HG03521 (cell line): ENCODE data around the gene LMAN2.

Source experiments
- ATAC-seq: cut with Tn5 transposase; IDR thresholded peaks from one replicate; pipeline ENCODE4 v1.9.1; 2021; ENCODE audit warnings: mild to moderate bottlenecking, moderate library complexity; ENCODE audit not compliant: unreplicated experiment

LMAN2 gene, protein sequence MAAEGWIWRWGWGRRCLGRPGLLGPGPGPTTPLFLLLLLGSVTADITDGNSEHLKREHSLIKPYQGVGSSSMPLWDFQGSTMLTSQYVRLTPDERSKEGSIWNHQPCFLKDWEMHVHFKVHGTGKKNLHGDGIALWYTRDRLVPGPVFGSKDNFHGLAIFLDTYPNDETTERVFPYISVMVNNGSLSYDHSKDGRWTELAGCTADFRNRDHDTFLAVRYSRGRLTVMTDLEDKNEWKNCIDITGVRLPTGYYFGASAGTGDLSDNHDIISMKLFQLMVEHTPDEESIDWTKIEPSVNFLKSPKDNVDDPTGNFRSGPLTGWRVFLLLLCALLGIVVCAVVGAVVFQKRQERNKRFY

GRCh38 chr5:177351392-177352329 lies at the start of gene LMAN2:
Gene LMAN2 (minus strand): TSS chr5:177351668. CDS start chr5:177351647, 21 bp downstream.
- ATAC-seq: peak; percentile 96

GRCh38 chr5:177399997-177400868 lies 48.8 kb upstream of the LMAN2 start, which contains the start of gene PFN3:
Gene PFN3 (minus strand): TSS chr5:177400661. CDS start chr5:177400576, 85 bp downstream.
- no peak for ATAC-seq

GRCh38 chr5:177397875-177398390 lies 46.5 kb upstream of the LMAN2 start:
- ATAC-seq: no peak

DNA sequence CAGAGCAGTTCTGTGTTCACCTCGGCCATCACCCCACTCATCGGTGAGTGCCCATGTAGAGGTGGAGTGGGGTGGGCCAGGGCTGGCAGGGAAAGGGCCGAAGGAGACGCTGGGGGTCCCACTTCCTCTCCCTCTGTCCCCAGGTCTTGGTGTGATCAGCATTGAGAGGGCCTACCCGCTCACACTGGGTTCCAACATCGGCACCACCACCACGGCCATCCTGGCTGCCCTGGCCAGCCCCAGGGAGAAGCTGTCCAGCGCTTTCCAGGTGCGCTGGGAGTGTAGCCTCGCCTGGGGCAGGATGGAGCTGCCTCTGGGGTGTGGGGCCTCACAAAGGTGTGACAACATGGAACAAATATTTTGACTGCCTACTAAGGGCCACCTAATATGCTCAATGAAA lies 45.3 kb upstream of the LMAN2 start:
- no peak for ATAC-seq

- ATAC-seq: no peak
Measured at GRCh38 chr5:177396078-177396477, 44.6 kb upstream of the LMAN2 start.

- ATAC-seq: no peak
Measured at GRCh38 chr5:177393990-177394389, 42.5 kb upstream of the LMAN2 start.

- no peak for ATAC-seq
Measured at GRCh38 chr5:177393206-177393765, 41.8 kb upstream of the LMAN2 start.

- ATAC-seq: no peak
Measured at GRCh38 chr5:177392765-177393164, 41.3 kb upstream of the LMAN2 start.

DNA sequence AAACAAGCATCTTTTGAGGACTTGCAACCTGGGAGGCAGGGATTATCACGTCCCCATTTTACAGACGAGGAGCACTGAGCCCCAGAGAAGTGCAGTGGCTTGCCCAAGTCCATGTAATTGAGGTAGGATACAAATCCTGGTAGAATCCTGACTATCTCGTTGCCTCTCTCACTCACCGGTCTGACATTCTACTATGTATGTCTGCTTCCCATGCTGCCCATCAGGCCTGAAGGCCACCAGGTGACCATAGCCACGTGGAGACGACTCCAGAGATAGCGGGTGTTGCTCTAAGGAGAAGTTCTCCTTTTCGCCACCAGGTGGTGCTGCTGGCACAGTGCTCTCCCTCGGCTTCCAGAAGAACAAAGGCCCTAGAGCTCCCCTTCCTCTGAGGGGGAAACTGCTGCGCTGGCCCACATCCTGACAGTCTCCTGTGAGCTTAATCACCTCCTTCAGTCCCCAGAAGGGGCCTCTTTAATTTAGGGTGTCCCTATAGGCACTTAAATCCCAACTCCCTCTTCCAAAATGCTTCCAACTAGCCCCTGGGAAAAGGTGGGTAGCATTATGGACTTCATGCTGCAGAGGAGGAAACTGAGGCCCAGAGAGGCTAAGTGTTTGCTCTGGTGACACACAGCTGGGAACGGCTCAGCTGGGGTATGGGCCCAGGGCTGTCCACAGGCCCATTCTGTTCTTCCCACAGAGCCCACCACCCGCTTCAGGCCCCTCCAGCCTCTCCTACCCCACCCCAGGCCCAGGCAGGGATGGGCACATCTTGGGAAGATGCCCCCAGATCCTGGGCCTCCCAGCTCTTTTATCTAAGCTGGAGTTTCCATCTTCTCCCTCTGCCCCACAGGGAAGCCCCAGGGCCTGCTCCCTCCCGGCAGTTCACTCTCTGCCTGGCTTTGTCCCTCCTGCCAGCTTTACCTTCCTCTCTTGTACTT lies 39.2 kb upstream of the LMAN2 start:
- ATAC-seq: peak; percentile 56

DNA sequence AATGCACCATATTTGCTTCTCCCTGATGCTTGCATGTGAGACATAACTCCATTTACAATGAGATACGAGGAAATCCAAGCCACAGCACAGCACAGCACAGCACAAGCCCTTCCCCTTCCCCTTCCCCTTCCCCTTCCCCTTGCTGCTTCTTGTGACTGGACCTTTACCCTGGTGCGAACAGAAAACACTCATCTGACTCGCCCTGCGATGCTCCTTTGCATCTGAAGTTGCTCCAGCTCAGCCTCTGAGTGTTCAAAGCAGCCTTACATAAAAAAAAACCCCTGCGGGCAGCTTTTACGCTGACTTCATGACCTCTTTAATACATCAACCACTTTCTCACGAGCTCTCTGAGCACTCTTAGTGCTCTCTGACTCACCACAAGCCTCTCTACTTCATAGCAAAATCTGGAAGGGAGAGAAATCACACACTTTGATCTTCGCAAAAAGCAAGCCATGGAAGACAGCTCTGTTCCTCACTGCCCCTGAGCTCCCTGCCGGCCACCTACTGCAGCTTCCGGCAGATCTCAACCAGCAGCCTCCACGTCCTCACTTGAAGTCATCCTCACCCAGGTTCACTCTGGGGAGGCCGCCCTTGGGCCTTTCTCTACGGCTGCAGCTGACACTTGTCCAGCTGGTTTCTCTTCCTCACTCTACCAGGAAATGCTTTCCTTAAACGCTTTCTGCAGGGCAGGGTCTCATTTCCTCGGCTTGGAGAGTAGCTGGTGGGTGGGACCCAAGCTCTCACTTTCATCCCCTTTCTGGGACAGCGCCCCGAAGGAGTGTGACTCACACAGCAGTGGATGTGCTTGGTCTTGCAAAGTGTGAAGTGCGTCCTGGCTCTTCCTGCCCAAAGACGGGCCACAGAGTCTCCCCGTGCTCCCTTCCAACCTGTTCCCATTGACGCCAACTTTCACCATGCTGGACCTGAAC lies 38.0 kb upstream of the LMAN2 start:
- ATAC-seq: no peak

GRCh38 chr5:177388521-177389052 lies 37.1 kb upstream of the LMAN2 start:
- ATAC-seq: no peak

GRCh38 chr5:177387405-177387804 lies 35.9 kb upstream of the LMAN2 start:
- no peak for ATAC-seq

GRCh38 chr5:177386542-177386941 lies 35.1 kb upstream of the LMAN2 start:
- ATAC-seq: no peak

DNA sequence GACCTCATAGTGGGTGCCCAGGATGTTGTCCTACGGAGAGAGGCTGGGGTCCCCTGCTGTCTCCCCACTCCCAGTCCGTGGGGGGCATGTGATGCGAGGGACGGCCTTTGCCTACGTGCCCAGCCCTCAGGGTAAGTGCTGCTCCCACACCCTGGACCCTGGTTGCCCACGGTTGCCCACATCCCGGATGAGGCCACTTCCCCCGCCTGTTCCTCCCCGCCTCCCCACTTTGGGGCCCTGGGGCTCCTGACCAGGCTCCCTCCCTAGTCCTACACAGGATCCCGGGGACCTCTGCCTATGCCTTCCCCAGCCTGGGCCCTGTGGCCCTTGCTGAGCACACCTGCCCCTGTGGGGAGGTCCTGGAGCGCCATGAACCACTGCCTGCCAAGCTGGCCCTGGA lies 34.3 kb upstream of the LMAN2 start:
- no peak for ATAC-seq

DNA sequence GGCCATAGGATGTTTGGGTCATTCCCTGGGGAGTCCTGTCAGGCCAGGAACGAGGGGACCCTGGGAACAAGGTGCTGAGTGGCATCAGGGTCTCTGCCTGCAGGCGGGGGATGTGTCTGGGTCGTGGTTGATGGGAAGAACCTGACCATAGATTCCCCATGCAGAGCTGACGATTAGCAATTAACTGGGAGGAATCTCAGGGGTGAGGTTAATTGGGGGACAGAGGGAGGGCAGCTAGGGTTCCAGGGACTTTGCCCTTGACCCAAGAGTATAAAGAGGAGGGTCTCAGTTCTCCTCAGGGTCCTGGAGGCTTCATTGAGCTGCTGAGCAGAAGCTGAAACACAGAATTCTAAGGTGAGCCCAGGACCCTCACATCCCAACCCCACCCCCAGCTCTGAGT lies 32.7 kb upstream of the LMAN2 start, which contains the start of gene SLC34A1:
Gene SLC34A1, plus strand, starts transcription at position 301 of the 400 bp plus-strand sequence. CDS start 1,308 bp downstream, outside the sequence.
- no peak for ATAC-seq

GRCh38 chr5:177383181-177383580 lies 31.7 kb upstream of the LMAN2 start:
- no peak for ATAC-seq

GRCh38 chr5:177382423-177383029 lies 31.1 kb upstream of the LMAN2 start:
- no peak for ATAC-seq
